Hepatocyte (in vitro differentiated cells): Measurements from ENCODE around the gene AKAP10. TPM values are rescaled to one million over a fixed set of nuclear protein-coding genes. Genes with fewer than 3 reads are reported as not detected.

Source experiments
- DNase-seq: peaks from one replicate; pipeline ENCODE4 v3.0.0-alpha.2; 2016; ENCODE audit warnings: low spot score
- H2AFZ ChIP-seq: fragments of 200-600 bp; sonication (generic); 2 replicates; pipeline ENCODE4 v1.6.0; 2016; ENCODE audit warnings: antibody characterized with exemption, mild to moderate bottlenecking
- H3K27ac ChIP-seq: fragments of 200-600 bp; sonication (generic); 2 replicates; pipeline ENCODE4 v1.5.1; 2016; ENCODE audit warnings: mild to moderate bottlenecking
- H3K27me3 ChIP-seq: fragments of 200-600 bp; sonication (generic); 2 replicates; pipeline ENCODE4 v1.6.1; 2016
- H3K36me3 ChIP-seq: fragments of 200-600 bp; sonication (generic); replicated peaks from 2 replicates; pipeline ENCODE4 v1.5.1; 2016; ENCODE audit warnings: low read depth; ENCODE audit not compliant: insufficient read depth
- H3K4me1 ChIP-seq: fragments of 200-600 bp; sonication (generic); 2 replicates; pipeline ENCODE4 v1.5.1; 2016; ENCODE audit warnings: mild to moderate bottlenecking, moderate library complexity; ENCODE audit not compliant: insufficient read depth
- H3K4me2 ChIP-seq: fragments of 200-600 bp; sonication (generic); 2 replicates; pipeline ENCODE4 v1.6.0; 2016
- H3K4me3 ChIP-seq: fragments of 200-600 bp; sonication (generic); 2 replicates; pipeline ENCODE4 v1.5.1; 2016; ENCODE audit warnings: mild to moderate bottlenecking
- H3K79me2 ChIP-seq: fragments of 200-600 bp; sonication (generic); 2 replicates; pipeline ENCODE4 v1.6.0; 2017; ENCODE audit warnings: mild to moderate bottlenecking
- H3K9me2 ChIP-seq: fragments of 200-600 bp; sonication (generic); replicated peaks from 2 replicates; pipeline ENCODE4 v1.6.0; 2017; ENCODE audit warnings: mild to moderate bottlenecking; ENCODE audit not compliant: insufficient read depth
- H3K9me3 ChIP-seq: fragments of 200-600 bp; sonication (generic); 2 replicates; pipeline ENCODE4 v1.5.1; 2016; ENCODE audit warnings: low read depth, mild to moderate bottlenecking
- H4K20me1 ChIP-seq: fragments of 200-600 bp; sonication (generic); 2 replicates; pipeline ENCODE4 v1.6.0; 2016; ENCODE audit warnings: mild to moderate bottlenecking; ENCODE audit not compliant: insufficient read depth, poor library complexity, severe bottlenecking
- EZH2 ChIP-seq: fragments of 200-600 bp; sonication (generic); IDR thresholded peaks from 2 replicates; pipeline ENCODE4 v1.6.1; 2016; ENCODE audit warnings: antibody characterized with exemption, mild to moderate bottlenecking, borderline replicate concordance
- EZH2phosphoT487 ChIP-seq: fragments of 200-600 bp; sonication (generic); IDR thresholded peaks from one replicate; pipeline ENCODE4 v1.6.1; 2018; ENCODE audit warnings: antibody characterized with exemption, mild to moderate bottlenecking, low read depth, moderate library complexity; ENCODE audit not compliant: unreplicated experiment, severe bottlenecking
- WGBS: methylation state at CpG from one replicate; pipeline ENCODE4 v1.1.6; 2016; ENCODE audit warnings: low lambda C conversion rate; ENCODE audit errors: missing lambda C conversion rate; 5-methylcytosine and 5-hydroxymethylcytosine counted together
- polyA plus RNA-seq: library from polyadenylated mRNA; unstranded; fragments of >200 nt; fragmentation: Nextera tagmentation; extraction: Ambion mirVana; gene quantifications from 2 replicates; pipeline ENCODE4 v1.2.1, GENCODE V29; 2016
- total RNA-seq: library from RNA; depleted of rRNA; stranded (reverse); fragments of >200 nt; gene quantifications from 2 replicates; pipeline ENCODE4 v1.2.3, GENCODE V29; 2014
- TF ChIP-seq, protein P1 (sequence below): fragments of 200-600 bp; sonication (generic); IDR thresholded peaks from 2 replicates; pipeline ENCODE4 v1.5.1; 2016; ENCODE audit warnings: antibody characterized with exemption, mild to moderate bottlenecking; ENCODE audit not compliant: poor library complexity

Gene AKAP10
- total and polyA plus RNA-seq, 2 experiments from 2014 or later, result 17.6 to 19.6 TPM

DNA sequence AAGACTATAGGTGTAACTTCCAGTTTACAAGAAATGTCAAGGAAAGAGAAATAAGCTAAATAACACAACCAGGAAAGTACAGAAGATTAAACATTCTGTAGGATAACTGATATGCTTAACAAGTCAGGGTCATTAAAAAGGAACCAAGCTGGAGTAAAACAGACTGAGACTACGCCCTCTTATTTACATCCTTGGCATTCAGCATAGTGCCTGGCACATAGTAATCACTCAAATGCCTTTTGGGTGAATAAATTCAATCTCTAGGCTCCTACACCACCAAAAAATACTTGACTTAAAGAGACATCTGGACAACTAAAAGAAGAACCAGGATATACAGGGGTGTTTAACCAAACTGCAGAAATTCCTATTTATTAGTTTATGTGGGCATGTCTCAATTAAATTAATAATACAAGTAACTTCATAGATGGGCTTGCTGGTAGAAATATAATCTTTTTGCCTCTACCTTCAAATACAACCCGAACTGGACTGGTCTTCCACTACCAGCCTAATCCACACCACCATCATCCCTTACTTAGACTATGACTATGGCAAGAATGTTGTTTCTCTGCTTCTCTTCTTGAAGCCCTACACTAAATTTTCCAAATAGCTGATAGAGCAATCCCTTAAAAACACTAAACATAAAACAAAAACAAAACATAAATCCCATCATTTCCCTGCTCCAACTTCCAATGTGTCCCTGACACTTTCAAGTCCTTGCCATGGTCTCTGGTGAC is 62.2 kb downstream of the AKAP10 start:
- no peak overlapping the region for H3K4me2 ChIP-seq
- no peak for DNase-seq
- H3K4me1 ChIP-seq, result no peaks in the 10 kb centered on the region
- no peaks in the 10 kb centered on the region for H3K9me2 ChIP-seq
- no peaks in the 10 kb centered on the region for H3K9me3 ChIP-seq
- no peaks in the 10 kb centered on the region for H3K79me2 ChIP-seq
- H2AFZ ChIP-seq, result no peak overlapping the region
- no peaks in the 10 kb centered on the region for H3K27me3 ChIP-seq
- H3K36me3 ChIP-seq, result no peaks in the 10 kb centered on the region
- H4K20me1 ChIP-seq, result peaks cover 6% of the 10 kb centered on the region
- no peak for TF ChIP-seq EZH2
- TF ChIP-seq, protein P1, sequence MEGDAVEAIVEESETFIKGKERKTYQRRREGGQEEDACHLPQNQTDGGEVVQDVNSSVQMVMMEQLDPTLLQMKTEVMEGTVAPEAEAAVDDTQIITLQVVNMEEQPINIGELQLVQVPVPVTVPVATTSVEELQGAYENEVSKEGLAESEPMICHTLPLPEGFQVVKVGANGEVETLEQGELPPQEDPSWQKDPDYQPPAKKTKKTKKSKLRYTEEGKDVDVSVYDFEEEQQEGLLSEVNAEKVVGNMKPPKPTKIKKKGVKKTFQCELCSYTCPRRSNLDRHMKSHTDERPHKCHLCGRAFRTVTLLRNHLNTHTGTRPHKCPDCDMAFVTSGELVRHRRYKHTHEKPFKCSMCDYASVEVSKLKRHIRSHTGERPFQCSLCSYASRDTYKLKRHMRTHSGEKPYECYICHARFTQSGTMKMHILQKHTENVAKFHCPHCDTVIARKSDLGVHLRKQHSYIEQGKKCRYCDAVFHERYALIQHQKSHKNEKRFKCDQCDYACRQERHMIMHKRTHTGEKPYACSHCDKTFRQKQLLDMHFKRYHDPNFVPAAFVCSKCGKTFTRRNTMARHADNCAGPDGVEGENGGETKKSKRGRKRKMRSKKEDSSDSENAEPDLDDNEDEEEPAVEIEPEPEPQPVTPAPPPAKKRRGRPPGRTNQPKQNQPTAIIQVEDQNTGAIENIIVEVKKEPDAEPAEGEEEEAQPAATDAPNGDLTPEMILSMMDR, result no peak
- TF ChIP-seq EZH2phosphoT487, result no peak
- 94% methylated on average over 2 of the region's 2 CpGs for WGBS
- no peak overlapping the region for H3K27ac ChIP-seq
- no peak overlapping the region for H3K4me3 ChIP-seq

DNA sequence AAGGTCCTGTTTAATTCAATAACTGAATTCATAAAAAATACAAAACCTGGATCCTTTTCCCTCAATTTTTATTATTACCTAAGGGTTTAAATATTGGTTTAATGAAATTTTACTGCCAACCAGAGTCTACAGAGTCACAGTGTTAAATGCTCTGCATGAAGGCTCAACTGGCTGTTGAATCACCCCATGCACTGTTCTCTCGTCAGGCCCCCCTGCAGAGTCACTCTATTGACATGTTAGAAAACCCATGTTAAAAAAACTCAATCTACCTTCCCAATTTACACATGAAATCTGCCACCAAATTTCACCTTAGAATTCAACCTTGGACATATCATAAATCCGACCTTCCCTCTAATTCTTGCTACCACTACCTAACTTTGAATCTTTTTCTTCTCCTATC is 66.6 kb downstream of the AKAP10 start:
- Histone ChIP-seq H3K27ac (no peak overlapping the region), H3K79me2 (no peaks in the 10 kb centered on the region), H3K9me2 (no peaks in the 10 kb centered on the region), H3K36me3 (no peaks in the 10 kb centered on the region), H2AFZ (no peak overlapping the region), H3K27me3 (no peaks in the 10 kb centered on the region), H3K4me1 (no peaks in the 10 kb centered on the region), H3K4me3 (no peak overlapping the region), H3K9me3 (no peaks in the 10 kb centered on the region), H4K20me1 (peaks cover 6% of the 10 kb centered on the region), H3K4me2 (no peak overlapping the region)
- TF ChIP-seq, protein P1, result no peak
- no peak for TF ChIP-seq EZH2phosphoT487
- TF ChIP-seq EZH2, result no peak
- 90% methylated on average over 2 of the region's 2 CpGs for whole genome bisulfite sequencing
- DNase-seq, result no peak

GRCh38 chr17:19909139-19909538 is 68.5 kb downstream of the AKAP10 start:
- no peak overlapping the region for H2AFZ ChIP-seq
- H3K9me3 ChIP-seq, result no peaks in the 10 kb centered on the region
- no peaks in the 10 kb centered on the region for H3K79me2 ChIP-seq
- WGBS, result 81% methylated on average over 6 of the region's 6 CpGs
- no peaks in the 10 kb centered on the region for H3K4me1 ChIP-seq
- no peaks in the 10 kb centered on the region for H3K36me3 ChIP-seq
- no peak overlapping the region for H3K27ac ChIP-seq
- H3K27me3 ChIP-seq, result no peaks in the 10 kb centered on the region
- H3K4me2 ChIP-seq, result no peak overlapping the region
- TF ChIP-seq EZH2phosphoT487, result no peak
- TF ChIP-seq EZH2, result no peak
- TF ChIP-seq, protein P1, result no peak
- no peak overlapping the region for H3K4me3 ChIP-seq
- no peaks in the 10 kb centered on the region for H4K20me1 ChIP-seq
- no peak for DNase-seq
- no peaks in the 10 kb centered on the region for H3K9me2 ChIP-seq
